Measurements from ENCODE around the gene THPO. TPM values are rescaled to one million over a fixed set of nuclear protein-coding genes. Genes with fewer than 3 reads are reported as not detected.
A peak's percentile ranks its signal among the peaks of the same experiment; 100 is the strongest.

Gene THPO
- total RNA-seq, 1 donor from 2014 or later = 0.41 TPM

GRCh38 chr3:184333700-184334099, 44.3 kb downstream of the THPO start:
- Mint-ChIP-seq H3K4me3 (peak overlapping the region; percentile 57), H3K27ac (peak overlapping the region; percentile 98), H3K36me3 (peaks cover 31% of the 10 kb centered on the region), H3K9me3 (no peaks in the 10 kb centered on the region), H3K27me3 (no peaks in the 10 kb centered on the region), H3K4me1 (ENCODE audit: unreplicated experiment) (peaks cover 23% of the 10 kb centered on the region)
- TF ChIP-seq CTCF (conservative IDR thresholded peaks at IDR 0.05) = no peak
- no peak for DNase-seq (ENCODE audit: extremely low spot score, unreplicated experiment)

- DNase-seq (ENCODE audit: extremely low spot score, unreplicated experiment) = no peak
- Mint-ChIP-seq H3K4me1 (ENCODE audit: unreplicated experiment) (peaks cover 21% of the 10 kb centered on the region), H3K36me3 (peaks cover 35% of the 10 kb centered on the region), H3K27ac (peak overlapping the region; percentile 98), H3K9me3 (no peaks in the 10 kb centered on the region), H3K27me3 (no peaks in the 10 kb centered on the region), H3K4me3 (no peak overlapping the region)
- no peak for TF ChIP-seq CTCF (conservative IDR thresholded peaks at IDR 0.05)
Observed at GRCh38 chr3:184333190-184333589, 44.8 kb downstream of the THPO start.

GRCh38 chr3:184332370-184333090, 45.5 kb downstream of the THPO start:
- Mint-ChIP-seq H3K4me1 (ENCODE audit: unreplicated experiment) (peaks cover 14% of the 10 kb centered on the region), H3K27ac (peak overlapping the region; percentile 98), H3K27me3 (no peaks in the 10 kb centered on the region), H3K36me3 (peaks cover 33% of the 10 kb centered on the region), H3K9me3 (no peaks in the 10 kb centered on the region), H3K4me3 (peak overlapping the region; percentile 37)
- TF ChIP-seq CTCF (conservative IDR thresholded peaks at IDR 0.05) = no peak
- DNase-seq (ENCODE audit: extremely low spot score, unreplicated experiment) = no peak

GRCh38 chr3:184328516-184328915, 49.5 kb downstream of the THPO start:
- Mint-ChIP-seq H3K27me3 (no peaks in the 10 kb centered on the region), H3K4me1 (ENCODE audit: unreplicated experiment) (no peaks in the 10 kb centered on the region), H3K27ac (peak overlapping the region; percentile 43), H3K9me3 (no peaks in the 10 kb centered on the region), H3K36me3 (peaks cover 46% of the 10 kb centered on the region), H3K4me3 (no peak overlapping the region)
- no peak for DNase-seq (ENCODE audit: extremely low spot score, unreplicated experiment)
- TF ChIP-seq CTCF (conservative IDR thresholded peaks at IDR 0.05) = no peak

GRCh38 chr3:184327171-184327570, 50.8 kb downstream of the THPO start:
- Mint-ChIP-seq H3K9me3 (no peaks in the 10 kb centered on the region), H3K36me3 (peaks cover 45% of the 10 kb centered on the region), H3K4me3 (no peak overlapping the region), H3K4me1 (ENCODE audit: unreplicated experiment) (no peaks in the 10 kb centered on the region), H3K27ac (no peak overlapping the region), H3K27me3 (no peaks in the 10 kb centered on the region)
- TF ChIP-seq CTCF (conservative IDR thresholded peaks at IDR 0.05) = no peak
- DNase-seq (ENCODE audit: extremely low spot score, unreplicated experiment) = no peak

Data from type B pancreatic cell (in vitro differentiated cells).